Measurements from ENCODE around the gene SPRY1. TPM values are rescaled to one million over a fixed set of nuclear protein-coding genes. Genes with fewer than 3 reads are reported as not detected.
A peak's percentile ranks its signal among the peaks of the same experiment; 100 is the strongest.

Gene SPRY1, protein sequence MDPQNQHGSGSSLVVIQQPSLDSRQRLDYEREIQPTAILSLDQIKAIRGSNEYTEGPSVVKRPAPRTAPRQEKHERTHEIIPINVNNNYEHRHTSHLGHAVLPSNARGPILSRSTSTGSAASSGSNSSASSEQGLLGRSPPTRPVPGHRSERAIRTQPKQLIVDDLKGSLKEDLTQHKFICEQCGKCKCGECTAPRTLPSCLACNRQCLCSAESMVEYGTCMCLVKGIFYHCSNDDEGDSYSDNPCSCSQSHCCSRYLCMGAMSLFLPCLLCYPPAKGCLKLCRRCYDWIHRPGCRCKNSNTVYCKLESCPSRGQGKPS
- 36.7 TPM for polyA plus RNA-seq (2013)

DNA sequence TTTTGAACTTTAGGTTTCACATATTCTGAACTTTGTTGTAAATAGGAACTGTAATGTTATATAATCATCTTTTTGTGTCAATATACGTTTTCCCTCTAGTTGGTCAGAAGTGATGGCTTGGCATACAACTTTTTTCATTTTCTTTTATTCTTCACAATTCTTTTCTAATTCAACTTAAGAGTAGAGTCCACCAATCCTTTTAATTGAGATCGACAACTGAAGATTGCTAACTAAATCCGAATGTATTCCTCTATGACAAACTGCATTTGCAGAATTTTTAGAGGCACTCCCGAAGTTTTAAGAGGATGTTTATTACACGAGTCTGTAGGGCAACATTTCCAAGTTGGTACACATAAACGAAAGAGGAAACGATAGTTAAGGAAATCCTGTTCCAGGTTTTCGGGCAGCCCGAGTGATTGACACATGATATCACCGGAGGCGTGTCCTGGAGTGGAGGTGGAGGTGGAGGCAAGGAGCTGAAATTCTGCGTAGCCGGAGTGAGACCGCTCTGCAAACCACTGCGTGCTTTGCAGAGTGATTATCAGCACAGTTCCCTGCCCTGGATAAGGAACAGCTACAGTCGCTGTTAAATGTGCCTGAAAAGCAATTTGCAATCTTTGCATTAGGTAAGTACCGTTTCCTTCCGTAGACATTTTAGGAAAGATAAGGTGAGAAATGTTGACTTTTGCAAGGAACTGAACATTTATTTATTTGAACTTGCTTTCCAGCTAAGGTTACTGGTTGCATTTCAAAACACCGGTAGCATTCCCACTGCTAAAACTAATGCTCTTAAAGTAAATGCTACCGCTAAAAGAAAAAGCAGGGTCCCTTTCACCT is at the start of gene SPRY1:
TSS of gene SPRY1 (plus strand) at position 489 of the 837 bp plus-strand sequence. CDS start 4,797 bp downstream, outside the sequence.
- H3K4me1 ChIP-seq (ENCODE audit: control extremely low read depth in 1 of 4, control insufficient read depth in 4 of 4, insufficient read depth in 4 of 4, low read length in 3 of 4), result peaks cover 15 to 39% (median 21%) of the 10 kb centered on the region in 4 experiments
- 0% methylated on average over 17 of the region's 20 CpGs for WGBS (ENCODE audit: insufficient coverage)
- H3K27me3 ChIP-seq (replicated peaks in 2 of 5; ENCODE audit: control insufficient read depth in 4 of 5, insufficient read depth in 5 of 5, low read length in 4 of 5), result no peaks in the 10 kb centered on the region
- ChIA-PET CTCF (interaction anchor here (0.6 to 13.5 kb wide), 13 partner anchors 10 to 353 kb away, joined by 3 to 84 read pairs (median 3); no protein-coding TSS in a partner anchor), POLR2A (interaction anchor here (0.5 to 1.5 kb wide), 4 partner anchors 15 to 220 kb away, joined by 3 to 5 read pairs (median 4); no protein-coding TSS in a partner anchor)
- H3K27ac ChIP-seq (ENCODE audit: insufficient read depth in 1 of 2, low read depth in 1 of 2, low read length in 2 of 2, poor library complexity in 1 of 2, severe bottlenecking in 2 of 2), result peak within 1 kb of the TSS; percentile 25 to 73
- DNase-seq, result peak; percentile 88 to 96 (median 95)
- peak within 1 kb of the TSS; percentile 64 to 99 (median 83) for H3K4me3 ChIP-seq (ENCODE audit: control insufficient read depth in 1 of 7, extremely low read depth in 1 of 7, insufficient read depth in 4 of 7, low read depth in 2 of 7, low read length in 6 of 7)
- no peaks in the 10 kb centered on the region for H3K9me3 ChIP-seq (ENCODE audit: control extremely low read depth in 1 of 5, control insufficient read depth in 4 of 5, insufficient read depth in 2 of 5, low read depth in 1 of 5, low read length in 4 of 5)
- H3K36me3 ChIP-seq (ENCODE audit: control insufficient read depth in 4 of 4, insufficient read depth in 4 of 4, low read length in 3 of 4), result peaks cover 0 to 2% (median 1%) of the 10 kb centered on the region in 4 experiments

DNA sequence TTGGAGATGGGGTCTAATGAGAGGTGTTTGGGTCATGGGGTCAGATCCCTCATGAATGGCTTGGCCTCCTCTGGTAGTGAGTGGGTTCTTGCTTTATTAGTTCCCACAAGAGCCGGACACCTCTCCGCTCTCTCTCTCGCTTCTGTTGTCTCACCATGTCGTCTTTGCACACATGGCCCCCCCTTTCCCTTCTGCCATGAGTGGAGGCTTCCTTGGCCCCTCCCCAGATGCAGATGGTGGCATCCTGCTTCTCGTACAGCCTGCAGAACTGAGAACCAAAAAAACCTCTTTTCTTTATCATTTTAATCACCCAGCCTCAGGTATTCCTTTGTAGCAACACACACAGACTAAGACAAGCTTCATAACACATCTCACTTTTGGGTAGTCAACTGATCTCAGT is 49.6 kb upstream of the SPRY1 start:
- H3K36me3 ChIP-seq (ENCODE audit: control insufficient read depth in 4 of 4, insufficient read depth in 4 of 4, low read length in 3 of 4), result no peaks in the 10 kb centered on the region
- H3K27ac ChIP-seq (ENCODE audit: insufficient read depth in 1 of 2, low read depth in 1 of 2, low read length in 2 of 2, poor library complexity in 1 of 2, severe bottlenecking in 2 of 2), result no peak overlapping the region
- no peaks in the 10 kb centered on the region for H3K27me3 ChIP-seq (replicated peaks in 2 of 5; ENCODE audit: control insufficient read depth in 4 of 5, insufficient read depth in 5 of 5, low read length in 4 of 5)
- DNase-seq, result no peak
- no peak overlapping the region for H3K4me3 ChIP-seq (ENCODE audit: control insufficient read depth in 1 of 7, extremely low read depth in 1 of 7, insufficient read depth in 4 of 7, low read depth in 2 of 7, low read length in 6 of 7)
- H3K9me3 ChIP-seq (ENCODE audit: control extremely low read depth in 1 of 5, control insufficient read depth in 4 of 5, insufficient read depth in 2 of 5, low read depth in 1 of 5, low read length in 4 of 5), result no peaks in the 10 kb centered on the region
- WGBS (ENCODE audit: insufficient coverage), result 78% methylated on average over 5 of the region's 5 CpGs
- ChIA-PET POLR2A (no interaction called here), CTCF (interaction anchor here (1.0 to 1.3 kb wide), 3 partner anchors 17 to 314 kb away, joined by 3 to 5 read pairs (median 3); no protein-coding TSS in a partner anchor)
- peaks cover 0 to 4% (median 0%) of the 10 kb centered on the region in 4 experiments for H3K4me1 ChIP-seq (ENCODE audit: control extremely low read depth in 1 of 4, control insufficient read depth in 4 of 4, insufficient read depth in 4 of 4, low read length in 3 of 4)

DNA sequence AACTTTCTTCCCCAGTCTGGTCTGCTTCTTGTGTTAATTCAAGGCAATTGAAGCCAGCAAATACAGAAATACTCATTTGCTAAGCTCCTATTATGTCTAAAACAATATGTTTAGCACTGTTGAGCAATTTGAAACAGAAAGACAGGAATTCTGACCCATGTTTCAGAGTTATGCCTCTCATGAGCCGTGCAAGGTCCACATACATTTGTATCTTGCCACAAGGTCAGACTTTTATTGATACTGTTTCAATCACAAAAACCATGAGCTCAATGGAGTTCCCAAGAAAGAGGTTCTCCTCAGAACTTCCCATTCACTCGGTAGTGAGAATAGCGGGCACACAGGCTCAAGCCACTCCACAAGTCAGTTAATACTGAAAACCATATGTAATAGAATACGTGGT is 47.6 kb upstream of the SPRY1 start:
- peaks cover 0 to 17% (median 7%) of the 10 kb centered on the region in 4 experiments for H3K4me1 ChIP-seq (ENCODE audit: control extremely low read depth in 1 of 4, control insufficient read depth in 4 of 4, insufficient read depth in 4 of 4, low read length in 3 of 4)
- no peaks in the 10 kb centered on the region for H3K36me3 ChIP-seq (ENCODE audit: control insufficient read depth in 4 of 4, insufficient read depth in 4 of 4, low read length in 3 of 4)
- H3K4me3 ChIP-seq (ENCODE audit: control insufficient read depth in 1 of 7, extremely low read depth in 1 of 7, insufficient read depth in 4 of 7, low read depth in 2 of 7, low read length in 6 of 7), result no peak overlapping the region
- POLR2A ChIA-PET, result no interaction called here
- H3K27me3 ChIP-seq (replicated peaks in 2 of 5; ENCODE audit: control insufficient read depth in 4 of 5, insufficient read depth in 5 of 5, low read length in 4 of 5), result no peaks in the 10 kb centered on the region
- no peaks in the 10 kb centered on the region for H3K9me3 ChIP-seq (ENCODE audit: control extremely low read depth in 1 of 5, control insufficient read depth in 4 of 5, insufficient read depth in 2 of 5, low read depth in 1 of 5, low read length in 4 of 5)
- H3K27ac ChIP-seq (ENCODE audit: insufficient read depth in 1 of 2, low read depth in 1 of 2, low read length in 2 of 2, poor library complexity in 1 of 2, severe bottlenecking in 2 of 2), result no peak overlapping the region
- CTCF ChIA-PET, result interaction anchor here (1.1 to 3.9 kb wide), 10 partner anchors 11 to 764 kb away, joined by 3 to 20 read pairs (median 4); no protein-coding TSS in a partner anchor
- DNase-seq, result no peak
- WGBS (ENCODE audit: insufficient coverage), result 100% methylated on average over 1 of the region's 4 CpGs

DNA sequence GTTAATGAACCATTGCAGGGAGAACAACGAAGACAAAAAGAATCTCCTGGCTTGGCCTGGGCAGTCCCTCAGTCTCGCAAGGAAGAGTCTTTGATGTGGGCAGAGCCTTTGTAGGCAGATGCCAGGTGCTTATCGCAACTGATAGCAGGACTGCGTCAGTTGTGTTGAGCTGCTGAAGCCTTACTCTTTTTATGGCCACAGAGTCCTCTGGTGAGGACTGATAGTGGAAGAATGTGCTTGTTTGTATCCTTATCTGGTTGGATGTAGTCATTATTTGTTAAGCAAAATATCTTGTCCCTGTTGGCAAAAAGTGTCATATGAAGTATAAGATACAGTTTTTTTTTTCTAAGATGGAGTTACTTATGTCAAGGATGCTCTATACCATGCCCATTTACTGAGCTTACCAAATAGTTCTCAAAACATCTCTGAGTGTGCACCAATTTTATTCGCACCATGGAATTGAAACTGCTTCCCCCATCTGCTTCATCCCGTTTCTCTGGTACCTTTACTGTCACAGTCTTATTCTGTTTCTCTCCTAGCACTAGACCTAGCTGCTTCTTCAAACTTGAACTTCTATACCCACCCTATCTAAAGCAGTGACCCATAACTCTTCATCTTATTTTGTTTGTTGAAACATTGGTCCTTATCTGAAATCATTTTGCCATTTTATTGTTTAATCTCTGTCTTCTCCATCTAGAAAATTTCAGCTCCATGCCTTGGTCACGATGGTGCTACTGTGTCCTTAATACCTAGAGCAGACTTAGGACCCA is 47.0 kb upstream of the SPRY1 start:
- Histone ChIP-seq H3K4me3 (ENCODE audit: control insufficient read depth in 1 of 7, extremely low read depth in 1 of 7, insufficient read depth in 4 of 7, low read depth in 2 of 7, low read length in 6 of 7) (no peak overlapping the region), H3K27me3 (replicated peaks in 2 of 5; ENCODE audit: control insufficient read depth in 4 of 5, insufficient read depth in 5 of 5, low read length in 4 of 5) (no peaks in the 10 kb centered on the region), H3K4me1 (ENCODE audit: control extremely low read depth in 1 of 4, control insufficient read depth in 4 of 4, insufficient read depth in 4 of 4, low read length in 3 of 4) (peaks cover 0 to 17% (median 7%) of the 10 kb centered on the region in 4 experiments), H3K27ac (ENCODE audit: insufficient read depth in 1 of 2, low read depth in 1 of 2, low read length in 2 of 2, poor library complexity in 1 of 2, severe bottlenecking in 2 of 2) (no peak overlapping the region), H3K36me3 (ENCODE audit: control insufficient read depth in 4 of 4, insufficient read depth in 4 of 4, low read length in 3 of 4) (no peaks in the 10 kb centered on the region), H3K9me3 (ENCODE audit: control extremely low read depth in 1 of 5, control insufficient read depth in 4 of 5, insufficient read depth in 2 of 5, low read depth in 1 of 5, low read length in 4 of 5) (no peaks in the 10 kb centered on the region)
- WGBS (ENCODE audit: insufficient coverage), result 95% methylated on average over 6 of the region's 7 CpGs
- DNase-seq, result peak; percentile 69 to 89 (median 72)
- POLR2A ChIA-PET, result no interaction called here
- CTCF ChIA-PET, result interaction anchor here (0.9 to 3.9 kb wide), 11 partner anchors 10 to 764 kb away, joined by 3 to 20 read pairs (median 3); no protein-coding TSS in a partner anchor

DNA sequence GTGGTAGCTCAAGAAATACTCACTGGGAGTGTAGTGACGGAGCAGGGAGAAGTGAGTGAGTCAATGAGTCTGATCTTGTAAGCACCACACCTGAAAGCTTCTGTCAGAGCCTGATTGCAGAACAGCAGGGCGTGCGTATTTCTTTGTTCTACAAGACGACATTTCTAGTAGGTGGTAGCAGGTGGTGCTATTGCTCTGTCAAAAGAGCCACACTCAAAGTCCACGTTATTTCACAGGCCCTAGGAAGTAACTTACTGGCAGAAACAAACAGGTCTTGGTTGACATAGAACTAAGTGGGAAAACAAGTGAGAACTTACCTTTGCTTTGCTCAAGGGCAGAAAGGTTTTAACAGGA is 46.4 kb upstream of the SPRY1 start:
- Histone ChIP-seq H3K36me3 (ENCODE audit: control insufficient read depth in 4 of 4, insufficient read depth in 4 of 4, low read length in 3 of 4) (no peaks in the 10 kb centered on the region), H3K9me3 (ENCODE audit: control extremely low read depth in 1 of 5, control insufficient read depth in 4 of 5, insufficient read depth in 2 of 5, low read depth in 1 of 5, low read length in 4 of 5) (no peaks in the 10 kb centered on the region), H3K4me1 (ENCODE audit: control extremely low read depth in 1 of 4, control insufficient read depth in 4 of 4, insufficient read depth in 4 of 4, low read length in 3 of 4) (peaks cover 0 to 17% (median 7%) of the 10 kb centered on the region in 4 experiments), H3K4me3 (ENCODE audit: control insufficient read depth in 1 of 7, extremely low read depth in 1 of 7, insufficient read depth in 4 of 7, low read depth in 2 of 7, low read length in 6 of 7) (no peak overlapping the region), H3K27me3 (replicated peaks in 2 of 5; ENCODE audit: control insufficient read depth in 4 of 5, insufficient read depth in 5 of 5, low read length in 4 of 5) (no peaks in the 10 kb centered on the region), H3K27ac (ENCODE audit: insufficient read depth in 1 of 2, low read depth in 1 of 2, low read length in 2 of 2, poor library complexity in 1 of 2, severe bottlenecking in 2 of 2) (no peak overlapping the region)
- peak; percentile 70 to 85 (median 79) for DNase-seq
- POLR2A ChIA-PET, result no interaction called here
- WGBS (ENCODE audit: insufficient coverage), result 69% methylated on average over 5 of the region's 5 CpGs
- CTCF ChIA-PET, result interaction anchor here (0.9 to 3.9 kb wide), 11 partner anchors 10 to 763 kb away, joined by 3 to 20 read pairs (median 3); no protein-coding TSS in a partner anchor

DNA sequence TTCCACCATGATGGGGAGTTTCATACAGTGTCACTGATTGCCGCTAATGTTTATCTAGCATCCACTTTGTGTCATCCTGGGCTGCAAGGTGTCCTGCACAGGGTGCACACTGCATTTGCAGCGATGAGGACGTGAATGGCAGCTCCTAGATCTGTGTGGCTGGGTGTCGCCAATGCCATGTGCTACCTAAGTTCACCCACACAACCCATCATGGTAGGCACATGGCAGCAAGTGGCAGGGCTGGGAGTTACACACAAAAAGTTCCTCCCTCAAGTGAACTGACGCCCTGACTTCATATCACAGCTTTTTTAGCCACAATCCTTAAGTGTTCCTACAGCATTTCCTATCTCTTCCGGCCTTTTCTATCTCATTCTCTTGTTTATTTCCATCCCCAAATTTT is 45.9 kb upstream of the SPRY1 start:
- CTCF ChIA-PET, result interaction anchor here (0.6 to 3.9 kb wide), 4 partner anchors 9 to 311 kb away, joined by 4 to 20 read pairs (median 6); no protein-coding TSS in a partner anchor
- DNase-seq, result no peak
- POLR2A ChIA-PET, result no interaction called here
- Histone ChIP-seq H3K4me1 (ENCODE audit: control extremely low read depth in 1 of 4, control insufficient read depth in 4 of 4, insufficient read depth in 4 of 4, low read length in 3 of 4) (peaks cover 0 to 17% (median 7%) of the 10 kb centered on the region in 4 experiments), H3K9me3 (ENCODE audit: control extremely low read depth in 1 of 5, control insufficient read depth in 4 of 5, insufficient read depth in 2 of 5, low read depth in 1 of 5, low read length in 4 of 5) (no peaks in the 10 kb centered on the region), H3K27me3 (replicated peaks in 2 of 5; ENCODE audit: control insufficient read depth in 4 of 5, insufficient read depth in 5 of 5, low read length in 4 of 5) (no peaks in the 10 kb centered on the region), H3K36me3 (ENCODE audit: control insufficient read depth in 4 of 4, insufficient read depth in 4 of 4, low read length in 3 of 4) (no peaks in the 10 kb centered on the region), H3K4me3 (ENCODE audit: control insufficient read depth in 1 of 7, extremely low read depth in 1 of 7, insufficient read depth in 4 of 7, low read depth in 2 of 7, low read length in 6 of 7) (no peak overlapping the region), H3K27ac (ENCODE audit: insufficient read depth in 1 of 2, low read depth in 1 of 2, low read length in 2 of 2, poor library complexity in 1 of 2, severe bottlenecking in 2 of 2) (no peak overlapping the region)
- 96% methylated on average over 4 of the region's 6 CpGs for WGBS (ENCODE audit: insufficient coverage)
